GM19023 (cell line): ENCODE data around the gene P2RX1.

Experiments used
- ATAC-seq: cut with Tn5 transposase; IDR thresholded peaks from one replicate; pipeline ENCODE4 v1.9.1; 2021; ENCODE audit warnings: mild to moderate bottlenecking, moderate library complexity; ENCODE audit not compliant: unreplicated experiment

The P2RX1 gene

DNA sequence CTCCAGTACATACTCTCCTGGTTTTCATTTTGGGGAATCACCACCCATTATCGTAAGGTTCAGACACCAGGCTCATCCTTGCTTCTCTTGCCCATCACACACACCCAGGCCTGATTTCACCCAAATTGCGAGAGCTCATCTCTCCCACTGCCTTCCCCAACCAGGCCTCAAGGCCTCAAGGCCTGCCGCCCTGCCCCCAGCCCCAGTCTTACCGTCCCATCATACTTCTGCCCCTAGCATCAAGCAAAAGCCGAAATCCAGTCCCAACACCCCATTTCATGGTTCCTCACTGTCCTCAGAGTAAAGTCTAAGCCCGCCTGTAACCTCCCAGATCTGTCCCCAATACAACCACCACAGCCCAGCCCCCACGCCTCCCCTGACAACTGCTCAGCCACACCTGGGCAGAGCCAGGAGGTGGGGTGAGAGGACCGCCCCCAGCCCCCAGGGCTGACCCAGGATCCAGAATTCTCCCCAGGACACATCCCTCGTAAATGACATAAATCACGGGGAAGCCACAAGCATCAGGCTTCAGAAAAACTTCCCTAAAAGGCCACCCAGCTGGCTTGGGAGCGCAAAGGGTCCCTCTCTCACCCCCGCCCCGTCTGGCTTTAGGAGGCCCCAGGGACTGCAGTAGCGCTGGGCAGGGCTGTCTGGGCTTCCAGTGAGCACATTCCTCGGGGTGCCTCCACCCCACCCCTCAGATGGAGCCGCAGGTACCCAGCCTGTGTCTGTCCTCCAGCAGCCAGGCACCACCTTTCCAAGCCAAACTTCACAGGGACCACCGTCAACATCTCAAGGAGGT, 9.6 kb upstream of the P2RX1 start:
- no peak for ATAC-seq

DNA sequence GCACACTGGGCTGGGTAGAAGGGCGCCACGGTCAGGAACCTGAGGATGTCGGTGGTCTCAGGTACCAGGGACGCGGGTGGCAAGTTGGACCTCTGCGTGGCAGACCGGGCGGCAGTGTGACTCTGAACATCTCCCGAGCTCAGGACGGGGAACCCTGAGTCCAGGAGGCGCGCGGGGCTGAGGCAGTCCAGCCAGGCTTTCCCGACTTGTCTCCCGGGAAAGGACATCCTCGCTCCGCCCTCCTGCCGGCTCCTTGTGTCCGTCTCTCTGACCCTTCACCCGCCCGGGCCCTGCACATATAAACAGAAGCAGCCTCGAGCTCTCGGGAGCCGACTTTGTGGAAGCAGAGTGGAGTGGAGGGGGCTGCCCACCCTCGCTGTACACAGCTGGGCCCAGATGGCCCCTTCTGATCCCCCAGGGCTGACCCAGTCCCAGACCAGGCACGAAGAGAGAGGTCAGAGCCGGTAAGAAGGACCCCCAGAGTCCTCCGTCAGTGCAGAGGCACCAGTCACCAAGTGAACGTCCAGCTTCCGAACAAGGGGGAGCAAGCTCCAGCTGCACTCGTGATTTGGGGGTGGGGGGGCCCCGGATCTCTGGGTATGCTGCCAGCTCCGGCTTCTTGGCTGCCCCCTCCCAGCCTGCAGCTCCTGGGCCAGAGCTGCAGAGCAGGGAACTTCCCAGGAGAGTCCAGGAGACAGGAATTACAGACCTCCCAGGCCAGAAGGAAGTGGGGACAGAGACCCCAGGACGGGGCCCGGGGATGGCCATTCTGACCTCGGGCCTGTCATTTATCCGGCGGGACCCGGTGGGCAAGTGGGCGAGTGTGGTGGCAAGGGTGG, 8.5 kb upstream of the P2RX1 start:
- ATAC-seq = no peak

DNA sequence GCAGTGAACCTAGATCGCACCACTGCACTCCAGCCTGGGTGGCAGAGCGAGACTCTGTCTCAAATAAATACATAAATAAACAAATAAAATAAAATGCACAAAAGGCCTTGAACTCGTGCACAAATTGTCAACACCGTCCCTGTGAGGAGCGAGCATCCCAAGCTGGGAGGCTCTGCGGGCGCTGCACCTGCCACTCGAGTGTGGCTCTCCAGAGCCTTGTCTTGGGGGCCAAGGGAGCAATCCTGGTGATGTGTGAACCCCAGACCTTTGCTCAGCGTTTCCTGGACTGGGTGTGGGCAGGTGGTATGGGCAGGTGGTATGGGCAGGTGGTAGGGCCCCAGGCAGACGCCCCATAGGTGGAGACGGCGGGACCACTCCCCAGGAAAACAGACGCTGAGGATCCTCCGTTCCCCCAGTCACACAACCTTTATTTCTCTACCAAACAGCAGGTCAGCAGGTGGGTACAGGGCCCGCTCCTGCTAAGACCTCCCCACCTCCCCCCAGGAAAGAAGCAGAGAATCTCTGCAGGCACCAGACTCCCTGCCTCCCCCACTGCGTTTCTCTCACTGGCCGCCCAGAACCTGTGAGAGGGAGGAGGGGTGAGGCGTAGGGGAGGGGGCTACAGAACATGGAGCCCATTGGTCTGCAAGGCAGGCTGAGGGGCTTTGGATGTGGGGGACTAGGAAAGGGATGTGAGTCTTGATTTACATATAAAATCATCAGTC, 7.4 kb upstream of the P2RX1 start:
- no peak for ATAC-seq

DNA sequence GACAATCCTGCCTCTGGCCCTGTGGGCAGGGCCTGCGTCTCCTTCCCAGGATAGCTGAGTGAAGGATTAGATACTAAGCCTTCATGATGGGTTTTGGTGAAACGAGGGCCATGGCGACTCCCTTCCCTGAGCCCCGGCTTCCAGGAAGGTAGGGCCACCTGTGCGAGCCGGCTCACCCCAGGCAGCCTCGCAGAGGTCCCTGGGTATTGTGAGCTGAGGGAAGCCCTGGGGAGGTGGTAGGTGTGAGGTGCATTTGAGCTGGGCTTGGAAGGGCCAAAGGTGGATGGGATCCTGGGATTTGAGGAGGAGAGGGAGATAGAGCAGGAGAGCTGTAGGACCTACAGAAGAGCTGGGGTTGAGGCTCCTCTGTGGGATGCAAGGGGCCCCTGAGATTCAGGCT, 6.5 kb upstream of the P2RX1 start:
- ATAC-seq = no peak

DNA sequence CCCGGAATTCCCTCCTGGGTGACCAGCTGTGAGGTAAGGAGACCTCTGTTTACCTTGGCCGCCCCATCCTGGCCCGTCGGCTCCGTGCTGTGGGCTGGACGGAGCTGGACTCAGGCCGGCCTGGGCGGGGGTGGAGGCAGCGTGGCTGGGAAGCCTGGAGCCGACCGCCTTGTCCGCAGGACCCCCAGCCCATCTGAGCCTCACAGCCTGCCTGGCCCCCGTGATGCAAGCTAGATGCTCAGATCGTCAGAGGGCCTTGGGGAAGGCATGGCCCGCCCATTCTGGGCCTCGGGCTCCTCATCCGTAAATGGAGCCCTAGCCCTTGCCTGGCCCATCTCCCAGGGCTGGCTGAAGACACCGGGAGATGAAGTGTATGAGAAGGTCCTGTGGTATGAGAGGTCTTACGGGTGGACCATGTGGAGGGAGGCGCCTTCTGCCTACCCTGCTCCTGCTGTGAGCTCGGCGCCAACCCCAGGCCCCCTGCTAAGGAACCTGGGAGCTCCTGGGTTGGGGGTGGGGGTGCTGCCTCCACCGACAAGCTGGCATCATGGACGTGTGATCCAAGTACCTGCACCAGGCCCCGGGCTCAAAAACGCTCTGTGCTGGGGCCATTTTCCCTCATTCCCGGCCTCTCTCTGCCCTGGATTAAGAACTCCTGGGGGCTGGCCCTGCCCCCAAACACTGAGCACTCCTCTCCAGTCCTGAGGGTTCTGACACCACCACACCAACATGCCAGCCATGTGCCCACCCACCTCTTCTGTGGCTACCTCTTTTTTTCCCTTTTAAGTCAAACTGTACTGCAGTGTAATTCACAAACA, 5.4 kb upstream of the P2RX1 start:
- ATAC-seq = no peak

DNA sequence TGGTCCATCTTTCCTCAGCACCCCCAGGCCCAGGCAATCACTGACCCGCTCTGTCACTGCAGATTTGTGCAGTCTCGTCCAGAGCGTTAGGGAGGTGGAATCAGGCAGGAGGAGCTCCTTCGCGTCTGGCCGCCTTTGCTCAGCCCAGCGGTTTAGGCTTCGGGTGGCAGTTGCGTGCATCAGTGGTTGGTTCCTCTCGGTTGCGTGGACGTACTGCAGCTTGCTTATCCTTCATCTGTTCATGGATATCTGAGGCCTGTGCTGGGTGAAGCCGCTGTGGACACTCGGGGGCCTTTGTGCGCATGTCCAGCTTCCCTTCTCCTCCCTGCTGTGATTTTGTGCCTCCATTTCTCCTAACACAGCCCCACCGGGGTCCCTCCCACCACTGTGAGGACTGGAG, 4.7 kb upstream of the P2RX1 start:
- no peak for ATAC-seq

DNA sequence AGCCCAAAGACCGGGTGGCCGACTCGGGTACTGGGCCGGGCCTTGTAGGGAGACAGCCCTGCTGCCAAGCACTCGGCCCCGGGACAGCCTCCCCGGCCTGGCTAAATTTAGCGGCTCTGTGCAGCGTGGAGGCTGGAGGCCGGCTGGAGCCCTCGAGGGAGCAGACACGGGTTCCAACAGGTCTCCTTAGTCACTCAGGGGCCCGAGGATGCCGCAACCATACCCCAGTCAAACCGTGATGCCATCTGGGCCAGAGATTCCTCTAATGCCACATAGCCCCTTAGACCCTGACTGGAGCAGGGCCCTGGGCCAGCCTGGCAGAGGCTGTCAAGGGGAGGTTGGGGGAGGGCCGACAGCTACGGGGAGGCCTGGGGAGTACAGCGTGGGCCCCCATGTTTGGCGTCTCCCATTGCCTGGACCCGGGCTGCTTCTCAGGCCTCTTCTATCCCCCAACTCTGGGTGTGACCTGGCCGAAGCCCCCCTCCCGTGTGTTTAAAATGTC, 2.9 kb upstream of the P2RX1 start:
- ATAC-seq = no peak

DNA sequence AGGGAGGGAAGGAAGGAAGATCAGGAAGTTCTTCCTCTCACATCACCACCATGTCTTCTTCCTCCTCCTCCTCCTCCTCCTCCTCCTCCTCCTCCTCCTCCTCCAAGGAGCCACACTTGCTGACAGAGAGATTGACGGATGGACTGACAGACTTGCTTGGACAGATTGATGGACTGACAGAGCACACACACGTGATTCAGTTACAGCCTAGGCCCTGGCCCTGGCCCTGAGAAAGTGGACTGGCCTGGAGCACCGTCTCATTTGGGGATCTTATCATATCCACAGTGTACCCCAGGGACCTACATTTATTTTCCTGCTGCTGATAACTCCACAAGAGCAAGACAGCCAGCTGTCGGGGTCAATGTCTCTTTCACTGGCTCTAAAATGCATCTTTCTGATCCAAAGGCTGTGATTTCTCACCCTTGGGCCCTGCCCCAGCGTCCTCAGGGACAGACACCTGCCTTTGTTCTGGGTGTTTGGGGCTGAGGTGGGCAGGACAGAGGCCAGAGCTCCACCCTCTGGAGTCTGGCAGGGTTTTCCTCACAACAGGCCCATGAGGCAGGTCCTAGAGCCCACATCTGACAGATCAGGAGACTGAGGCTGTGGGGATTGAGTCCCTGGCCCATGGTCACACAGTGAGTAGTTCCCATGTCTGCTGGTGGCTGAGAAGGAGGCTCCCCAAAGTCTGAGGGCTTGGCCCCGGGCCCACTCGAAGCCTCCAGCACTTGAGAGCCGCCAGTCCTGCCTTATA, 2.3 kb upstream of the P2RX1 start:
- no peak for ATAC-seq

DNA sequence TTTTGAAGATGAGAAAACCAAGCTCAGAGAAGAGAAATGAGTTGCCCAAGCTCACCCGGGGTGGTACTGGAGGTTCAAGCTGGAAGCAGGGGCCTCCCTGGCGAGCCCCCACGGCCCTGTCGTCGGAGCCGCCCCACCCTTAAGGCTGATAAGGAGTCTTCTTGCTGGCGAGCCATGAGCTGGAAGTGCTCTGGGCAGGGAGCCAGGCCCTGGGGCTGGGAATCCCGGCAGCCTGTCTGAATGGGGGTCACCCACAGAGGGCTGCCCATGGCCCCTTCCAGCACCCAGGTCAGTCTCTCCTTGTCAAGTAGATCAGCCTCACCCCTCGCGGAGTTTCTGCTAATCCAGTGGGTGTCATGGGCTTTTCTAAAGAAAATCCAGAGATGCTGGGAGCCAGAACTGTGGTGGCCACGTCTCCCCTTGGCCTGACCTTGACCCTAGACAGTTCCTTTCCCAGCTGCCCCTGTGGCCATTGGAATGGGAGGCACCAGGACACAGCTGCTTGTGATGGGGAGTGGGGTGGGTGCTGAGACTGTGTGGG, 1.2 kb upstream of the P2RX1 start:
- ATAC-seq = no peak

DNA sequence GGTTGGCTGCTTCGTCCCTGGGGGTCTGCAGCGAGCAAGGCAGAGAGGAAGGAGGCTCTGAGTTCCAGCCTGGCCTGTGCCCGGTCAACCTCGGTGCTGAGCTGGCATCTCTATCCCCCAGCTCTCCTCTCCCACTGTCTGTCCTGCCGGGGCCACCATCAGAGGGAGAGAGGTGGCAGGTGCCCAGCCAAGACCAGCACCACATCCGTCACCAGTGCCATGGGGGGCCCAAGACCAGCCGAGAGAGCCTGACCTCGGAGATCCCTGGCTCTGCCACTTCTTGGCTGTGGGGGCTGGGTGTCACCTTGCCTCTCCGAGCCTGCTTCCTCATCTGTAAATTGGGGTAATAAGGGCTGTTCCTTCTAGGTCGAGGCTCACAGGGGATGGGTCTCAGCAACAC, 560 bp upstream of the P2RX1 start:
- no peak for ATAC-seq

DNA sequence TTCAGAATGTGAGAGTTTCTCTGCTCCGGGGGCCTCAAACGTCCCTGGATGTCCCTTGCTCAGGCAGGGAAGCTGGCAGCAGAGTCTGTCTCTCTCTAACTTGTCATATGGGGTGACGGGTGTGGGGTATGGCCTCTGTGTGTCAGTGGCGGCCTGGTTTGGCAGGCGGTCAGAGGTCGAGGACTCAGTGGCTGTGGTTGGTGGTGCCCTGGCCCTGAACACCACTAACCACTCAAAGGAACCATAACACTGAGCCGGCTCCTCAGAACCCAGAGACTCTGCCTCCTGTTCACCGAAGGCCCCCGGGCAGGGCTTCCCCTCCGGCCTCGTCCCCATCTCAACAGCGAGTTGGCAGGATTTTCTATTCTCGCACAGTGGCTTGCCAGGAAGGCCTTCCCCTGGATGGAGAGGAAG, 677 bp downstream of the P2RX1 start:
- ATAC-seq = no peak

DNA sequence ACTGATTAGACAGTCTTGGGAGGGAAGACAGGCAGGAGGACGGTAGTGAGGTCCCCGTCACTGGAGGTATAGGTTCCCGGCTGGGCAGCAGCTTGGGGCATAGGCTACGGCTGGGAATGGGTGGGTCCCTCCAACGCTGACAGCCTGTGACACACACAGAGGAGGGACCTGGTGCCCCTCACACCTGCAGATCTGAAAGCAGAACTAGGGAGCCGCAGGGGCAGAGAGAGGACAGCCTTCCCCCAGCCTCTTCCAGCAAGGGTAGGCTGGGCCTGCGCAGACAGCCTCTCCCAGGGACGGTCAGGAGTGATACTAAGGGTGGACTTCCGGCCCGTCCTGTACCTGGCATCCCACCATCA, 2.0 kb downstream of the P2RX1 start:
- peak; percentile 49 for ATAC-seq

DNA sequence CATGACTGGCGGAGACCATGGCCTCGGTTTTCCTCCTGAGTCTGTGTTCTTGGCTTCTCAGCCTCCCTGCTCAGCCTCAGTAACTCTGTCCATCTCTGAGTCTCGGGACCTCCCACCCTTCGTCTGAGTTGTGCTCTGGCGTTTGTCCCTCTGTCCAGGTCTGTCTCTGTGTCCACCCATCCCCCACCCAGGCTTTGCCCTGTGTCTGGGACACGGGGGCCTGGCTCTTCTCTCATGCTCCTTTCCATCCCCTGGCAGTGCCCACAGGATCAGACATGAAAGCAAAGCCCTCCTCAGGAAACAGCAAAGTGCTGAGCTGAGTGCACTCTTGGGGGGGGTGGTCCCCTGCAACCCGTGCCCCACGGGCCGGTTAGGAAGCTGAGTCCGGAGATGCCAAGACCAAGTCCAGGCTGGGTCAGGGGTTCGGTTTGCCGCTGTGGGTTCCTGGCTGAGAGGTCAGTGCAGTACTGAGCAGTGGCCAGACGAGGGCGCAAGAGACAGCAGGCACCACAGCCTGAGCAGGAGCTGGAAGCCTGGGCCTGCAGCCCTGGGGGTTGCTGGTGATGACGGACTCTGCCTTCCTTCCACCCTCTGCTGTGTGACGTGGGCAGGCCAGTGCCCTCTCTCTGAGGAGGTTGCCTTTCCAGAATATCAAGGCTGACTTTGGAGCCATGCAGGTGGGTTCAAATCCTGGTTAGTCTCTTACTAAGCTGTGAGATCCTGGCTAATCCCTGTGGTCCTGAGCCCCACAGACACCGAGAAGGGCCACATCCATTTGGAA, 2.5 kb downstream of the P2RX1 start:
- peak; percentile 51 for ATAC-seq

DNA sequence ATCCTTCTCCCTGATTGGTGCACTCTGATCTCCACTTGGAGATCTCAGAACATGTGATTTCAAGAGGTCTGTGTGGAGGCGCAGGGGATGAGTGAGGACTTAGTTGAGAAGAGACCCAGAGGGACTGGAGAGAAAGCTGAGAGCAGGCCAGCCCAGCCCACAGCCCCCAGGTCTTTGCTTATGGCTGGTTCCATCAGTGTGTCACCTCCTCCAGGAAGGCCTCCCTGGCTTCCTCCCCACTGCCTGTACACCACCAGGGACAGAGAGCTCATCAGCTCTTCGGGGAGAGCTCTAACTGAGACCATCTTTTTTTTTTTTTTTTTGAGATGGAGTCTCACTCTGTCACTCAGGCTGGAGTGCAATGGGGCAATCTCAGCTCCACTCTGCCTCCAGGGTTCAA, 3.4 kb downstream of the P2RX1 start:
- no peak for ATAC-seq

DNA sequence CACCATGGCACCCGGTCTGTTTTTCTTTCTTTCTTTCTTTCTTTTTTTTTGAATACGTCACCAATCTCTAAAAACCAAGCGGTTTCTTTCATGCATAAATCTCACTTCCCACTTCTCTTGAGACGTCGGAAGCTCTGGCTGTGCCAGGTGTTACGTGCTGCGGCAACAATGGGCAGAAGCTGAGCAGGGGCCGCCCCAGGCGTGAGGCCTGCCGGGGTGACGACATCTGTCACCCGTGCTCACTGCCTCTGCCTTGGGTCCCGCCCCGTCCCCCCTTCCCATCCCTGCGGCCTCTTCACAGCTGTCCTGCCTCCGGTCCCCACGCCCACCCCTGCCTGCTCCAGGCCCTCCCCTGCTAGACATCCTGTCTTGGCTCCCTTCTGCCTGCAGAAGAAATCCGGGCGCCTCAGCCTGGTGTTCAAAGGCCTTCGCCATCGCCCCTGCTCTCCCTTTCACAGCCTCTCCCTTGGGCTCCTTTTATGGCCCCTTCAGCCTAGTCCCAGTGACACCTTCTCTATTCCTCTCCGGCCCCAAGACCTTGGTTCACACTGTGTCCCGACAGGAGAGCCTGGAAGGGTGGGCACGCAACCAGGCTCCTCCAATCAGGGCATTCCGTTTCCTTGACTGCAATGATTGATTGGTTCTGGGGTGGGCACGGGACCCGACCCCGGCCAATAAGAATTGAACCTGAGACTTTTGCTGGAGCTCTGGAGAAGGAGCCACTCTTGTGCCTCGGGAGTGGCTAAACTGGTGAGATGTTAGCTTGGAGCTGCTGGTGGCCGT, 4.8 kb downstream of the P2RX1 start:
- peak; percentile 73 for ATAC-seq

DNA sequence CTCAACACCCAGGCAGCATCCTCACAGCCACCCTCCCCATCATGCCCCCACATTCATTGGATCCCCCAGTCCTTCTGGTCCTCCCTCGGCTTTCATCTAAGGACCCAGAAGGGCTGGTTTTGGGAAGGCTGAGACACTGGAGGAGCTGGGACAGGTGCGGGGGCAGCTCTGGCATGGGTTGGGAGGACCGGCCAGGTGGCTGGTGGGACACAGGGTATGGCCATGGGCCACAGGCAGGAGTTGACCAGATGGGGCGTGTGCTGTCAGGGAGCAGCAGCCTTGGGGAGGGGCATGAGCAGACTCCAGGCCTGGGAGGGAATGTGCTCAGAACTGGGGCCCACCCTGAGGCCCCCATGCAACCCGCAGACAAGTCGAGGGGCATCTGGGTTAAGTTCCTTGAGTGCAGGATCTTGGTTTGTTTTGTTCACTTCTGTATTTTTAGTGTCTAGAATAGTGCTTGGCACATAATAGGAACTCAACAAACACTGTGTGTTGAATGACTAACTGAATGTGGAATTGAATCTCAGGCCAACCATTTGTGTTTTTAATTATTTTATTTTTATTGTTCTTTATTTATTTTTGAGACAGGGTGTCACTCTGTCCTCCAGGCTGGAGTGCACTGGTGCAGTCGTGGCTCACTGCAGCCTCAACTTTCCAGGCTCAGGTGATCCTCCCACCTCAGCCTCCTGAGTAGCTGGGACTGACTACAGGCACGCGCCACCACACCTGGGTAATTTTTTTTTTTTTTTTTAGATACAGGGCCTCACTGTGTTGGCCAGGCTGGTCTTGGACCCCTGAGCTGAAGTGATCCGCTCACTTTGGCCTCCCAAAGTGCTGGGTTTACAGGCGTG, 5.6 kb downstream of the P2RX1 start:
- ATAC-seq = no peak

DNA sequence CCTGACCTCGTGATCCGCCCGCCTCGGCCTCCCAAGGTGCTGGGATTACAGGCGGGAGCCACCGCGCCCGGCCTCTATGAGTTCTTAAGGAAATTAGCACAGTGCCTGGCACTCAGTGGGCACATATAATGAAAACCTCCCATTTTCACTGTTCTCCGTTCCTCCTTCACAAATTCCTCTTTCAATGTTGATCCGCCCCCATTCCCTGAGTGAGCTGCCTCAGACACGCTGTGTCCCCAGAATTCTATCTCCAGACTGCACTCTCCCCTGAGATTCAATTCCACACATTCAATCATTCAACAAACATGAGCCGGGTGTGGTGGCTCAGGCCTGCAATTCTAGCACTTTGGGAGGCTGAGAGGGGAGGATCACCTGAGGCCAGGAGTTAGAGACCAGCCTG, 7.0 kb downstream of the P2RX1 start:
- no peak for ATAC-seq
